Measurements from ENCODE around the gene MAX.
A peak's percentile ranks its signal among the peaks of the same experiment; 100 is the strongest.

The MAX gene

DNA sequence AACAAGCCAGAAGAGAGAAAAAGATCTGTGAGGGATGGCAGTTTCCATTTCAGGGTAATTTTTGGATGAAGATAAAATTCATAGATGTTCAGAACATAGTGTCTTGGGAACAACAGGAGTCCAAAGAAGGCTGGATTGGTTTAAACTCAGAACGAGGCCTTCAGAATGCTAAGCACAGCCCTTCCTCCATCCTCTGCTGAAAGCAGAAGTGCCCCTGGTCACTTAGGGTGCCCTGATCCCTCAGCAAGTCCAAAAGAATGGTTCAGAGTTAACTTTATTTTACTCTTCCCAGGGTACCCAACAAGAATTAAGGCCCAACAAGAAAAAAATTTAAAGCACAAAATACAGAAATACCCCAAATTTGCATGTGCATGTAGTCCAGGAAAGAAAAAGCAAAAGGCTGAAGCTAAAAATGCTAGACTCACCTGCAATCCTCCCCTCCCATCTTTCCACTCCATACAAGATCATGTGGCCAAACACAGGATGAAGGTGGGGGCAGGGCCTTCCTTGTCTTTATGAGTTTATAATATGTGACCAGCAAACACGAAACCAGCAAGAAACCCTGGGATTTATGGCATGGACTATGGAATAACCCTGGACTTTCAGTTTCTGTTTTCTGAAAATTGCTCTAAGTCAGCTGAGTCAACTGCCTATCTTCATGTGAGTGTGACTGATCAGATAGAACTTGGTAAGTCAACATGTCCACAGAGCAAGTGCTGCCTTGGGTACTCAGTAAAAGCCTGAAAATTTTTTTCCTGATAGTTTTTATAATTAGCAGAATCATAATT is 21.2 kb downstream of the MAX start:
- no peak for DNase-seq (ENCODE audit: low read depth)
- H3K4me3 ChIP-seq (replicated peaks; ENCODE audit: low read depth, low read length), result no peak overlapping the region
- TF ChIP-seq, protein P1, sequence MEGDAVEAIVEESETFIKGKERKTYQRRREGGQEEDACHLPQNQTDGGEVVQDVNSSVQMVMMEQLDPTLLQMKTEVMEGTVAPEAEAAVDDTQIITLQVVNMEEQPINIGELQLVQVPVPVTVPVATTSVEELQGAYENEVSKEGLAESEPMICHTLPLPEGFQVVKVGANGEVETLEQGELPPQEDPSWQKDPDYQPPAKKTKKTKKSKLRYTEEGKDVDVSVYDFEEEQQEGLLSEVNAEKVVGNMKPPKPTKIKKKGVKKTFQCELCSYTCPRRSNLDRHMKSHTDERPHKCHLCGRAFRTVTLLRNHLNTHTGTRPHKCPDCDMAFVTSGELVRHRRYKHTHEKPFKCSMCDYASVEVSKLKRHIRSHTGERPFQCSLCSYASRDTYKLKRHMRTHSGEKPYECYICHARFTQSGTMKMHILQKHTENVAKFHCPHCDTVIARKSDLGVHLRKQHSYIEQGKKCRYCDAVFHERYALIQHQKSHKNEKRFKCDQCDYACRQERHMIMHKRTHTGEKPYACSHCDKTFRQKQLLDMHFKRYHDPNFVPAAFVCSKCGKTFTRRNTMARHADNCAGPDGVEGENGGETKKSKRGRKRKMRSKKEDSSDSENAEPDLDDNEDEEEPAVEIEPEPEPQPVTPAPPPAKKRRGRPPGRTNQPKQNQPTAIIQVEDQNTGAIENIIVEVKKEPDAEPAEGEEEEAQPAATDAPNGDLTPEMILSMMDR (IDR thresholded peaks at IDR 0.05; ENCODE audit: low read length, missing control alignments), result no peak

DNA sequence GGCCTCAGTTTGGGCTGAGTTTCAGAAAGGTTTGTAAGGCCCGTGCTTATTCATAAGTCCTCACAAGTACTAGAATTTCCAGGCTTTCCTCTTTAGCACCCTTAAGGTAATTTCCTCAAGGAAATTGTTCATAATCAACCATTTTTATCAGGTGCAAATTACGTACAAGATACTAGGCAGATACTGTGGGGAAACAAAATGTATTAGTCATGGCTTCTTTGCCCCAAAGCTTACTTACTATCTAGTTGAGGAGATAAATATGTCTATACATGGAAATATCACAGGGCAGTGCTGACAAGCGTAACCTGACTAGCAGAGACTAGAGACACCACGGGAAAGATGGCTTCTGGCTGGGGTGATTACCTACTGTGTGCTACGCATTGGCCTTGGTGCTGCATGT is 22.5 kb downstream of the MAX start:
- TF ChIP-seq, protein P1 (IDR thresholded peaks at IDR 0.05; ENCODE audit: low read length, missing control alignments), result no peak
- peak; percentile 9 for DNase-seq (ENCODE audit: low read depth)
- H3K4me3 ChIP-seq (replicated peaks; ENCODE audit: low read depth, low read length), result no peak overlapping the region

DNA sequence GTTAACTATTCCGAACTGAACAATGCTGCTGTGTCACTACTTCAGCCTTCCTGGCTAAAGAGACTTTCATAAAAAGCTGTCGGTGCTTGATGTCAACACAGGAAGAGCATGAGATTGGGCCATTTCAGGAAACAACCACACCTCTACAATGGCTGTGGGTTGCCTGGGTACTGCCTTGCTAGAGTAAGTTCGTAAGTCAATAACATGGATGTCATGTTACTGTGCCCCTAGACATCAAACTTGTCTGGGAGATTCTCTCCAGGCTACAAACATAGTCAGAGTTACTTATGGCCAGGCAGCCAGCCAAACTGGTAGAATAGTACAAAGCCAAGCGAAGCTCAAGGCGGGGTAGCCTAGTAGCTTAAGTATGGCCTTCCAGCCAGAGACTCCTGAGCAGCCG is 23.1 kb downstream of the MAX start:
- no peak overlapping the region for H3K4me3 ChIP-seq (replicated peaks; ENCODE audit: low read depth, low read length)
- TF ChIP-seq, protein P1 (IDR thresholded peaks at IDR 0.05; ENCODE audit: low read length, missing control alignments), result no peak
- DNase-seq (ENCODE audit: low read depth), result peak; percentile 54

DNA sequence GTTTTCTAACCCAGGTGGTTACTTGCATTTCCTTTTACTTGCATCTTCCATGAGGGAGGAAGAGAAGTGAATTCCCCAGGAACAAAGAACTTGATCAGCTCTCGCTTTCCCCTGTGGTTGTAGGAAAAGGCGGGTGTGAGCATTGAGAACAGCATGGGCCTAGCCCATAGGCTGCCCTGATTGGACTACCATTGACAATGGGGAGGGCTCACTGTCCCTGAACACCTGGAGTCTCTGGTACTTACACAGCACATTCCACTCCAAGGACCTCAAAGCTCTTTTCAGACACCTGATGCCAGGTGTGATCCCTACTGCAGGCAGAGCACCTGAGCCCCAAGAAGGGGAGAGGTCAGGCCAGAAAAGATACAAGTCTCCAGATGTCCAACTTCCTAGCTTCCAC is 25.0 kb downstream of the MAX start:
- no peak overlapping the region for H3K4me3 ChIP-seq (replicated peaks; ENCODE audit: low read depth, low read length)
- TF ChIP-seq, protein P1 (IDR thresholded peaks at IDR 0.05; ENCODE audit: low read length, missing control alignments), result no peak
- no peak for DNase-seq (ENCODE audit: low read depth)

DNA sequence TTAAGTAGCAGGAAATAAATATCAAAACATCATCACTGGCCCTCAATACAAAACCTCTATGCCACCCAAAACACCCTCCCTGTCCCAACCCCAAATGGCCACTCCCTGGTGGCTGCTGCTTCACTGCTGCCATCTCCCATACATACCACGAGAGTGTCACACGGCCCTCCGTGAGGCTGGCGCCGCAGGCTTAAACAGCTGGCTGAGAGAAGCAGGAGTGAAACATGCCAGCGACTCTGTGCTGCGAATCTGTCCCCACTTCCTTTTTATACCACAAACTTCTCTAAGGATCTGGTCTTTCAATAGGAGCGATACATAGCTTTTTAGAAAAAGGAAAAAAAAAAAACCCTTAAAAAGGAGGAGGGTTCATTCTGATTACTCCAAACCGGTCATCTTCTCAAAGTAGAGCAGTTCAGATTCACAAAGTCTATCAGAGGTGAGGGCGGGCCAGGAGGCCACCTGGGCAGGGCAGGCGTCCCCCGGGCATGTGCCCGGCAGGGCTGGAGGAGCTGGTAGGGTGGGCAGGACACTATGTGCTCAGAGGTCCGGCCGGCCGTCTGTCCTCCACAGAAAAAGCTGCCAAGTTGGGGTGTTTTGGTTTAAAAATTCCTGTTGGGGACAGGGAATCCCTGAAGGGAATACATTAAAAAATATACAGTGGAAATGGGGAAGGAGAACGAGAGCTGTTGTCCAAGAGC is 26.5 kb downstream of the MAX start:
- no peak overlapping the region for H3K4me3 ChIP-seq (replicated peaks; ENCODE audit: low read depth, low read length)
- DNase-seq (ENCODE audit: low read depth), result no peak
- TF ChIP-seq, protein P1 (IDR thresholded peaks at IDR 0.05; ENCODE audit: low read length, missing control alignments), result no peak

DNA sequence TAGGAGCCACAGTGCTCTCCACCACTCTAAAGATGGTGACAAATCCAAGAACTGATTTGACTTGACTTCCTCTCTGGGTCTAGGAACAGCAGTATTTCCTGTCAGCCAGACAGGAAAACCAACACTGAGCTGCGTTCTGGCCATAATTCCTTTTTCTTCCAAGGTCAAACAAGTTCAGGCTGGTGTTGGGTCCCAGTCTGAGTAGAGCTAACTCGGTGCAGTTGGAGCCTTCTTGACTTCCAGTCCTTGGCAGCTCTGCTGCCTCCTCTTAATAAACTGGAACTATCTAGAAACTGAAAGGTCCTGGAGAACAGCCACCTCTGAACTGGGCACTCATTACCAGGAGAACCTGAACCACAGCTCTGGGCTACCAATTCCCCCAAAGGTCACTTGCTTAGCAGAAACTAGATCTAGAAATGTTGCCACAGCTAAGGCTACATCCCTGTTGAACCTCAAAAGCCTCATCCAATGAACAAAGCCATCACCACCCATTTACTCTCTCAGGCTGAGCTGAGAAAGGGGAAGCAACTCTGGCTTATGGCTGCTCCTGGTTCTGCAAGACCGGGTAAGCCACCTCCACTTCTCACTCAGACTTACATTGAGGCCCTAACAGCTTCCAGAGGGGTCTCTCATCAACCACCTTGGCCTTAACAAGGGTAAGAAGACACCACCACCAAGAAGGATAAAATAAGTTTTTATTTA is 27.7 kb downstream of the MAX start:
- no peak overlapping the region for H3K4me3 ChIP-seq (replicated peaks; ENCODE audit: low read depth, low read length)
- TF ChIP-seq, protein P1 (IDR thresholded peaks at IDR 0.05; ENCODE audit: low read length, missing control alignments), result no peak
- DNase-seq (ENCODE audit: low read depth), result peak; percentile 13

All from fibroblast of pulmonary artery (primary cell).